ENCODE data around the gene HAO2.
"Not testable (repeated sequence)": the region's sequence is repeated elsewhere in the genome, so short reads cannot be mapped to it uniquely, and the experiment has no call there.

HAO2 gene

DNA sequence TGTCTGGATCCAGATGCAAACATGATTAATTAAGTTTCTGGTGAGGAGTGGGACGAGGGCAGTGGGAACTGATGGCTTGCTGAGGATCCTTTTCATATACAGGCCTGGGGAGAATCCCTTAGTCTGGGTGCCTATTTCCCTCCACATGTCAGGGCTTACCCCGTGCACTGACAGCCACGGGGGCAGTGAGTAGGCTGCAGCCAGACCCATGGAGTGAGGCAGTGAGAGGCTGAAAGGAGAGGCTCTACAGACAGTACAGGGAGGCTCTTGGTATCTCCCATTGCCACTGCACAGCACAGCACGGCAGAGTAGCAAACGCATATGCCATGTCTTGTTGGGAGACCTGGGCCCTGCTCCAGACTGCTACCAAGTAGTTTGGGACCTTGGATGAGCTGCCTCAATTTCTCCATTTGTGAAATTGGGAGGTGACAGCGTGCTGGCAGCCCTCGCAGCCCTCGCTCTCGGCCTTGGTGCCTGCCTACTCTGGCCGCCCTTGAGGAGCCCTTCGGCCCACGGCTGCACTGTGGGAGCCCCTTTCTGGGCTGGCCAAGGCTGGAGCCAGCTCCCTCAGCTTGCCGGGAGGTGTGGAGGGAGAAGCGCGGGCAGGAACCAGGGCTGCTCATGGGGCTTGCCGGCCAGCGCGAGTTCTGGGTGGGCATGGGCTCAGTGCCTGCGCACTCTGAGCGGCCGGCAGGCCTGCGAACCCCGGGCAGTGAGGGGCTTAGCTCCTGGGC lies 35.3 kb upstream of the HAO2 start:
- no peak for DNase-seq
- TF ChIP-seq POLR2A (IDR thresholded peaks at IDR 0.05; ENCODE audit: low read length) (no peak), GATA1 (IDR thresholded peaks at IDR 0.05; ENCODE audit: low read depth, low read length) (no peak)

DNA sequence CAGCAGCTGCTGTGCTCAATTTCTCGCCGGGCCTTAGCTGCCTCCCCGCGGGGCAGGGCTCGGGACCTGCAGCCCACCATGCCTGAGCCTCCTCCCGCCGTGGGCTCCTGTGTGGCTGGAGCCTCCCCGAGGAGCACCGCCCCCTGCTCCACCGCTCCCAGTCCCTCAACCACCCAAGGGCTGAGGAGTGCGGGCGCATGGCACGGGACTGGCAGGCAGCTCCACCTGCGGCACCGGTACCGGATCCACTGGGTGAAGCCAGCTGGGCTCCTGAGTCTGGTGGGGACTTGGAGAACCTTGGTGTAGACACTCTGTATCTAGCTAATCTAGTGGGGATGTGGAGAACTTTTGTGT lies 34.7 kb upstream of the HAO2 start:
- not testable (repeated sequence) for DNase-seq

DNA sequence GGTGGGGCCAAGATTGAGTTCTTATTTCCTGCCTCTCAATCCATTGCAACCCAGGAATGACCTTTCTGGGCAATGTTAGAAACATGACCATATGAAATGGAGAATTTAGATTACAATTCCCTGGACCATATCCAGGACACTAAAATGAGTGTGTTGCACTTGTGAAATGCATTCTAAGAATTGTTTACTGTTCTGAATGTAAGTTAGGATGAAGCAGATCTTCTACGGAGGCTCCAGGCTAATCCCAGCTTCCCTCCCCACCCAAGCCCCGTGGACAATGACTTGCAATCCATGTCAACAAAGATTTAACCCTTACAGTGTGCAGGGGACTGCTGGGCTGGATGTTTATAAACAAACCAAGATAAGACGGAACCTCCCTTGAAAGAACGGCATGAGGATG lies 31.7 kb upstream of the HAO2 start:
- no peak for DNase-seq
- no peak for TF ChIP-seq GATA1 (IDR thresholded peaks at IDR 0.05; ENCODE audit: low read depth, low read length)

DNA sequence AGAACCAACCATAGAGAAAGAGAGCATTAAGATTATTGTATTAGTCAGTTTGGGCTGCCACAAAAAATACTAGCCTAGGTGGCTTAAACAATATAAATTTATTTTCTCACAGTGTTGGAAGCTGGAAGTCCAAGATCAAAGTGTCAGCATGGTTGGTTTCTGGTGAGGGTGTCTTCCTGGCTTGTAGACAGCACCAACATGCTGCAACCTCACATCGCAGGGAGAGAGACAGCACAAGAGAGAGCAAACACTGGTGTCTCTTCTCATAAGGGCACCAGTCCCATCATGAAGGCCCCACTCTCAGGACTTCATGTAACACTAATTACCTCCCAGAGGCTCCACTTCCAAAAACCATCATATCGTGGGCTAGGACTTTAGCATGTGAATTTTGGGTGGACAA lies 30.6 kb upstream of the HAO2 start:
- TF ChIP-seq POLR2A (IDR thresholded peaks at IDR 0.05; ENCODE audit: low read length) (no peak), GATA1 (IDR thresholded peaks at IDR 0.05; ENCODE audit: low read depth, low read length) (no peak)
- no peak for DNase-seq

DNA sequence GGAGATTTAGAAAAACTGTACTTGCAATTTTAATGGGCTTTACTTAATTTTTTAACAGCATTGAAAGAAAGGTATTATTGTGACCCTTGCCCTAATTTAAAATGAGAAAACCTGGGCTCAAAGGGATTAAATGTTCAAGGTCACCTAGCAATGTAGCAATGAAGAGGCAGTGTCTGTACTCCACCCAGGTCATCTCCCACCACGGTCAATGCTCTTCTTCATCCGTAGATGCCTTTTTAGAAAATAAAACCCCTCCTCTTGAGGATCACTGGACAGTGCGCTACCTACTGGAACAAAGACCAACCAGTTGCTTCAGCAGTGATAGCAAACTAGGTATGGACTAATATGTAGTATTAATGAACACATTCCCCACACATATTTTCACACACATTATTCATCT lies 29.8 kb upstream of the HAO2 start:
- no peak for TF ChIP-seq POLR2A (IDR thresholded peaks at IDR 0.05; ENCODE audit: low read length)
- no peak for TF ChIP-seq GATA1 (IDR thresholded peaks at IDR 0.05; ENCODE audit: low read depth, low read length)
- DNase-seq: no peak

DNA sequence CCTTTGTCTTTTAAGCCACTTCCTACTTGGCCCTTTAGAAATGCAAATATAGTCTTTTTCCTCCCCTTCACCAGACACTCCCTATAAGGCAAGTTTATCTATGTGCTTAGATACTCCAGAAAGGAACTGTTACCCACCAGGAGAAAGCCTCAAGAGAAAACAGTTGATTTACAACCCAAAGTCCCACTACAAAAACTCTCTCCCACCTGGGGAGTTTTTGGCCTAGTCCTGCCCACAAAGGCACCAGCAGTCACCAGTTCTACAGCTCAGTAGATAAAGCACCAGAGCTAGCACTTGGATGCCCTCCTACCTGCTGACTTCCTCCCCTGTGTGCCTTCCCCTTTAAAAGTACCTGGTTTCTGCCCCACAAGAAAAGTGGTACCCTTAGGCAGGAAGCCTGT lies 27.7 kb upstream of the HAO2 start:
- no peak for DNase-seq
- TF ChIP-seq POLR2A (IDR thresholded peaks at IDR 0.05; ENCODE audit: low read length) (no peak), GATA1 (IDR thresholded peaks at IDR 0.05; ENCODE audit: low read depth, low read length) (no peak)

DNA sequence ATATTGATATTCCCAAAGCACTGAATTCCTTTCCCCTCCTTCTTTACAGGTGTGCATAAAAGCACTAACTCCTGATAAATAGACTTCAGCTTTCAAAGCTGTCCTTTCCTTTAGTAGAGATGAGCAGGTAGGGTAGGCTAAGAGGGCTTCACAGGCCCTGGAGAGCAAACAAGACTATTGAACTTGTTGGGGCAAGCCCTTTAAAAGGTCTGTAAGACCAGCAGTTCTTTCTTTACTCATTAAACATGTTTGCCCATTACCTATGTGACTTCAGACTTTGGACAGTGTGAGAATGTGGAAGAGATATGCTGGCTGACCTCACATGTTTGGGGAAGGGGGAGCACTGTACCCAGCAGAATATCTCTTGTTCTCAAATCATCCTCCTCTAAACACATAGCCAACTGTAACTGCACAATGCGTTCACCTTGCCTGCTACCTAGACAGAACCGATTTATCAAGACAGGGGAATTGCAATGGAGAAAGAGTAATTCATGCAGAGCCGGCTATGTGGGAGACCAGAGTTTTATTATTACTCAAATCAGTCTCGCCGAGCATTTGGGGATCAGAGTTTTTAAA lies 27.1 kb upstream of the HAO2 start:
- no peak for DNase-seq
- TF ChIP-seq GATA1 (IDR thresholded peaks at IDR 0.05; ENCODE audit: low read depth, low read length) (no peak), POLR2A (IDR thresholded peaks at IDR 0.05; ENCODE audit: low read length) (no peak)

DNA sequence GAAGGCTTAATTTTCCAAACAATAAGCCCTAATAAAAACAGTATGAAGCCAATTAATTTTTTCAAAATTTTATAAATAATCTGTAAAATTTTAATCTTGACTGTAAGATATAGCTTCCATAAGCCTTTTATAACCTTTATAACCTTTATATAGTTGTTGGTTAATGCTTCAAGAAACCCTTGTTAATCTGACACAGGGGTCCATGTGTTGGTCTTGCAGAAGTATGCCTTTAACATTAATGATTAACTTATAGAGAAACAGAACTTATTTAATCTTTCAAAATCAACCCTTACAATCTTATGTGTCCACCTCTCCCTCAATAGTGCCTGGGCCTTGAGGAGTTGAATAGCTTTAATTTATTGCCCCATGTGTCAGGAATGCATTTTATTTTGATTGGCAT lies 23.2 kb upstream of the HAO2 start:
- no peak for DNase-seq
- TF ChIP-seq GATA1 (IDR thresholded peaks at IDR 0.05; ENCODE audit: low read depth, low read length): no peak

DNA sequence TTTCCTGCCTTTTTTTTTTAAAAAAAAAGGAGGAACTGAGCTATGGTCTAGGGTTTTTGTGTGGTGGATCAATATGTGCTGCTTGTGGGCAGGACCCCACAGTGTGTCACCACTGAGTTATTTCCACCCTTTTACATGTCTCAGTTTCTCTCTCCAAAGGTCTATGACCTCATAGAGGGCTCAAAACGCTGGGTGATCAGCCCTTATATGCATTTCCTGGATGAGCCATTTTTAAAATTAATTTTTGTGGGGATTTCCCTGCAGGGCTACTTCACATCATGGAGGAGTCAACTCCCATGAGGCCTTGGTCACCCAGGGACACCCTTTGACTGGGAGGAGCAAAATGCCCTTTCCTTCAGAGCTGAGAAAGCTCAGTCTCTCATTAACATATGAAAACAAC lies 20.7 kb upstream of the HAO2 start:
- TF ChIP-seq GATA1 (IDR thresholded peaks at IDR 0.05; ENCODE audit: low read depth, low read length): no peak
- TF ChIP-seq POLR2A (IDR thresholded peaks at IDR 0.05; ENCODE audit: low read length): no peak
- DNase-seq: no peak

DNA sequence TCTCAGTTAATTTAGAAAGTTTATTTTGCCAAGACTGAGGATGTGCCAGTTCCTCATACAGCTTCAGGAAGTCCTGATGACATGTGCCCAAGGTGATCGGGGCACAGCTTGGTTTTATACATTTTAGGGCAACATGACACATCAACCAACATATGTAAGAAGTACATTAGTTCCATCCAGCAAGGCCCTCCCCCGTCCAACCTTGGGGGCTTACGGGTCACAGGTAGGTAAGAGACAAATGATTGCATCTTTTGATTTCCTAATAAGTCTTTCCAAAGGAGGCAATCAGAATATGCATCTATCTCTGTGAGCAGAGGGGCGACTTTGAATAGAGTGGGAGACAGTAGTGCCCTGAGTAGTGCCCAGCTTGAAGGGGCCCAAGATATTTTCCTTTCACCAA lies 19.6 kb upstream of the HAO2 start:
- DNase-seq: no peak
- TF ChIP-seq GATA1 (IDR thresholded peaks at IDR 0.05; ENCODE audit: low read depth, low read length) (no peak), POLR2A (IDR thresholded peaks at IDR 0.05; ENCODE audit: low read length) (no peak)

DNA sequence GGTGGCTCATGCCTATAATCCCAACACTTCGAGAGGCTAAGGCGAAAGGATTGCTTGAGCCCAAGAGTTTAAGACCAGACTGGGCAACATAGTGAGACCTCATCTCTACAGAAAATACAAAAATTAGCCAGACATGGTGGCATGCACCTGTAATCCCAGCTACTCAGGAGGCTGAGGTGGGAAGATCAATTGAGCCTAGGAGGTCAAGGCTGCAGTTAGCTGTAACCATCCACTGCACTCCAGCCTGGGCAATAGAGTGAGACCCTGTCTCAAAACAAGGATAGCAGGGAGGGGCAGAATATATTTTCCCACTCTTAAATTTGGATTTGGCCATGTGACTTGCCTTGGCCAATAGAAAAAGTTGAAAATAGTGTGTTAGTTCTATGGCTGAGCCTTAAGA lies 17.7 kb upstream of the HAO2 start:
- not testable (repeated sequence) for DNase-seq

DNA sequence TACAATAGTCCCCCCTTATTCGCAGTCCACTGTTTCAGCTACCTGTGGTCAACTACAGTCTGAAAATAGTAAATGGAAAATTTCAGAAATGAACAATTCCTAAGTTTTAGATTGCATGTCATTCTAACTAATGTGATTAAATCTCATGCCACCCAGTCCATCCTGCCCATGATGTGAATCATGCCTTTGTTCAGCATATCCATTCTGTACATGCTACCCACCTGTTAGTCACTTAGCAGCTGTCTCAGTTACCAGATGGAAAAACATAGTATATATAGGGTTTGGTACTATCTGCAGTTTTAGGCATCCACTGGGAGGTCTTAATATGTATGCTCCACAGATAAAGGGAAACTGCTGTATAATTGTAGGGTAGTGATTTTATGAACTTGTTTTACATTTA lies 16.6 kb upstream of the HAO2 start:
- no peak for DNase-seq

DNA sequence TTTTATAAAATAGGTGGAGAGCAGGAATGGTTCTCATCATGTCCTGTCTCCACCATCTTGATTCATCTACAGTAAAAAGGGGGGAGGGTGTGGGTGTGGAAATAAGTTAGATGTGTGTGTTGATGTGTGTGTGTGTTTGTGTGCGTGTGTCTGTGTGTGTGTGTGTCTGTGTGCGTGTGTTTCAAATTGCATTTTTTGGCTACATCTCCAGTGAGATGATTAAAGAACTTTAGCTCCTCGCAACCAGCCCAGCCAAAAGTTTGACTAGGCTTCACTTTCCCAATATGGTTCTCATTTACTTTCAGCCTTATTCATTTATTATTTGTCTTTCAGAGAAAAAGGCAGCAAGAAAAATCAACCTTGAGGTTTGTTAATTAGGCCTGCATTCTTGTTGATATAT lies 14.7 kb upstream of the HAO2 start:
- DNase-seq: no peak
- TF ChIP-seq GATA1 (IDR thresholded peaks at IDR 0.05; ENCODE audit: low read depth, low read length) (no peak), POLR2A (IDR thresholded peaks at IDR 0.05; ENCODE audit: low read length) (no peak)

More for the DNA sequence above, 16.6 kb upstream of the HAO2 start:
- TF ChIP-seq GATA1 (IDR thresholded peaks at IDR 0.05; ENCODE audit: low read depth, low read length): no peak
- TF ChIP-seq POLR2A (IDR thresholded peaks at IDR 0.05; ENCODE audit: low read length): no peak

DNA sequence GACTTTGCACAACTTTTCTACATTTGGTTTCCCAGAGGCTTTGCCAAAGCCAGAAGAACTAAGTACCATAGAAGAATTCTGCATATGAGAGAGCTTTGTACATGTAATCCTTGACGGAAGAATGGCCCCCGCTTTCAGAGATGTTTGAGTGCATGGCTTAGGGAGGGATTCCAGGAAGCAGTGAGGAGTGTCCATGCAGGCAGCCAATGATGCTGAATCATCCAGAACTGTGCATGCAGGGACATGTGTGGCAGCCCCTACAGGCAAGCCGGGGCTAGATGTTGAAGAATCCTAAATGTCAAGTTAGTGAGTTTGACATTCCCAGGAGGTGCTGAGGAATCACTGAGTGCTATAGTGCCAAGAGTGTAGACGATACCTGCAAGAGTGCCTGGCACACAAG lies 9.9 kb upstream of the HAO2 start:
- TF ChIP-seq POLR2A (IDR thresholded peaks at IDR 0.05; ENCODE audit: low read length): no peak
- no peak for TF ChIP-seq GATA1 (IDR thresholded peaks at IDR 0.05; ENCODE audit: low read depth, low read length)
- no peak for DNase-seq

DNA sequence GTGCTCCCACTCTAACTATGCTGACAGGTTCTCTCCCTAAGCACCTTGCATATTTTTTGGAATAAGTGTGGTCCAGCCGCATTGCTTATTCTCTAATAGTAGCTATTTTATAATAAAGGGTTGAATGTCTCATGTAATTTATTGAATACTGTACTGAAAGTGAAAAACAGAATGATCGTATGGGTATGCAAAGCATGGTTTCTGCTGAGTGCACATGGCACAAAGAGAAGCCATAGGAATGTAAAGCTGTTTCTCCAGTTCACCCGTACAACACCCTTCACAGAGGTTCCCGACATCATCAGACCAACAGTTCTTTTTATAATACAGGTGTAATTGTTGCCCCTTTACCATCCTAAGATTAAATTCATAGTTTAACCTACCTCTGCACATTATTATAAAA lies 8.9 kb upstream of the HAO2 start:
- no peak for DNase-seq
- no peak for TF ChIP-seq GATA1 (IDR thresholded peaks at IDR 0.05; ENCODE audit: low read depth, low read length)

DNA sequence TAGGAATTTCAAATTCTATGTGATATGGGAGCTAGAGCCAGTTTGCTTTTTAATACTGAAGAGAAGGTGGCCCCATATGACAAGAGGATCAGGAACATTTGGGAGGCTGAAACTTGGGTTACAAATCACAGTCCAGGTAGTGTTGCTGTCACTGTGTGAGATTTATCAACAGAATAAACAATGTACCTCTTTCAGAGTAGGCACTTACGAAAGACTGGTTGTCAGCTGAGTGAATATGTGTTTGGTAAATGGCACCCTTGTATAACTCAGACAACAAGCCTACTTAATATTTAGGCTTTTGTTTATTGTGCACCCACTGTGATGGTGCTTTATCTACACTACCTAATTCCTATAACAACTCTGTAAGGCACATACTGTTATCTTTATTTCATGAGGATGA lies 7.4 kb upstream of the HAO2 start:
- TF ChIP-seq POLR2A (IDR thresholded peaks at IDR 0.05; ENCODE audit: low read length) (no peak), GATA1 (IDR thresholded peaks at IDR 0.05; ENCODE audit: low read depth, low read length) (no peak)

More for the DNA sequence above, 7.4 kb upstream of the HAO2 start:
- no peak for DNase-seq

All from erythroblast (primary cell).